HepG2 (cell line): ENCODE data around the gene CD28. TPM values are rescaled to one million over a fixed set of nuclear protein-coding genes. Genes with fewer than 3 reads are reported as not detected.

Experiments used
- DMAP1 ChIP-seq: IDR thresholded peaks from 2 replicates; pipeline ENCODE4 v1.6.1; 2016
- HNRNPH1 ChIP-seq: fragments of 200-400 bp; formaldehyde crosslinking; optimal IDR thresholded peaks from 2 replicates; pipeline ENCODE3; 2017; ENCODE audit warnings: mild to moderate bottlenecking, low read depth, low read length
- NR0B2 ChIP-seq: sonication (generic); formaldehyde crosslinking; IDR thresholded peaks from 2 replicates; pipeline ENCODE4 v1.4.0; 2020; ENCODE audit warnings: mild to moderate bottlenecking, missing genetic modification reagents
- TGIF2 ChIP-seq: IDR thresholded peaks from 2 replicates; pipeline ENCODE4 v1.6.1; 2016; ENCODE audit warnings: control low read depth, missing compliant biosample characterization
- TP53 ChIP-seq: sonication (generic); formaldehyde crosslinking; conservative IDR thresholded peaks from 2 replicates; pipeline ENCODE4 v1.4.0; 2020; ENCODE audit warnings: missing genetic modification reagents
- ZNF629 ChIP-seq: sonication (generic); formaldehyde crosslinking; conservative IDR thresholded peaks from 2 replicates; pipeline ENCODE4 v1.5.0; 2020; ENCODE audit warnings: missing genetic modification reagents
- polyA plus RNA-seq, 8 experiments: library from polyadenylated mRNA; depleted of rRNA in 3 of 8; stranded (reverse) in 7 of 8; unstranded in 1 of 8; fragments of >200 nt; fragmentation: Illumina TruSeq in 4 of 8; extraction: Trizol in 4 of 8; gene quantifications; 2 replicates each; pipeline versions ENCODE4 v1.2.1 to v1.2.3, GENCODE V29; 2011 to 2016; ENCODE audit warnings: low read depth in 4 of 8, missing spikeins in 1 of 8, mixed read lengths in 1 of 8; ENCODE audit not compliant: insufficient read depth in 1 of 8
- total RNA-seq, 5 experiments: library from RNA; depleted of rRNA; stranded (reverse); fragments of >200 nt; fragmentation: Illumina TruSeq; extraction: Trizol; gene quantifications; 2 replicates each; pipeline ENCODE4 v1.2.3, GENCODE V29; 2016; ENCODE audit warnings: low read depth in 1 of 5
- TF ChIP-seq, protein P1 (sequence below), 2 experiments: sonication (generic) in 1 of 2; formaldehyde crosslinking in 1 of 2; IDR thresholded peaks; 2 replicates each; pipeline versions ENCODE4 v1.4.0 to v1.6.1; 2016 to 2020; ENCODE audit warnings: borderline replicate concordance in 1 of 2, low read depth in 1 of 2, mild to moderate bottlenecking in 1 of 2, missing genetic modification reagents in 1 of 2
- TF ChIP-seq, protein P2 (sequence below): sonication (generic); formaldehyde crosslinking; IDR thresholded peaks from 2 replicates; pipeline ENCODE4 v1.4.0; 2020; ENCODE audit warnings: missing genetic modification reagents, borderline replicate concordance
- TF ChIP-seq, protein P3 (sequence below): IDR thresholded peaks from 2 replicates; pipeline ENCODE4 v1.6.1; 2016; ENCODE audit warnings: control low read depth

The CD28 gene
- total and polyA plus RNA-seq, 2 of the 13 experiments (the other 11 are each of a cell fraction or from before 2014, with no cell fraction given) = not detected

DNA sequence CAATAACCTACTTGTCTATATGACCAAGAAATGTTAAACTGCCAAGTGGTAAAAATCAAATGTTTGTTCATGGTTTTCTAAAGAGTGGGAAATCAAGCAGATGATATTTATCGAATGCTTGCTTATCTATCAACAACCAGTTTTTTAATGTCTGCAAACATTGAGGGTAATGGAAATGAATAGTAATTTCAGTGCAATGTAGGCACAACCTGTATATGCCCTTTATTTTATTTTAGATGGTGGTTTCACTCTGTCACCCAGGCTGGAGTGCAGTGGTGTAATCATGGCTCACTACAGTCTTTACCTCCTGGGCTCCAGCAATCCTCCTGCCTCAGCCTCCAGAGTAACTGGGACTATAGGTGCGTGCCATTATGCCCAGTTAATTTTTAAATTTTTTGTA lies 46.0 kb upstream of the CD28 start (continued):
- TF ChIP-seq, protein P1, sequence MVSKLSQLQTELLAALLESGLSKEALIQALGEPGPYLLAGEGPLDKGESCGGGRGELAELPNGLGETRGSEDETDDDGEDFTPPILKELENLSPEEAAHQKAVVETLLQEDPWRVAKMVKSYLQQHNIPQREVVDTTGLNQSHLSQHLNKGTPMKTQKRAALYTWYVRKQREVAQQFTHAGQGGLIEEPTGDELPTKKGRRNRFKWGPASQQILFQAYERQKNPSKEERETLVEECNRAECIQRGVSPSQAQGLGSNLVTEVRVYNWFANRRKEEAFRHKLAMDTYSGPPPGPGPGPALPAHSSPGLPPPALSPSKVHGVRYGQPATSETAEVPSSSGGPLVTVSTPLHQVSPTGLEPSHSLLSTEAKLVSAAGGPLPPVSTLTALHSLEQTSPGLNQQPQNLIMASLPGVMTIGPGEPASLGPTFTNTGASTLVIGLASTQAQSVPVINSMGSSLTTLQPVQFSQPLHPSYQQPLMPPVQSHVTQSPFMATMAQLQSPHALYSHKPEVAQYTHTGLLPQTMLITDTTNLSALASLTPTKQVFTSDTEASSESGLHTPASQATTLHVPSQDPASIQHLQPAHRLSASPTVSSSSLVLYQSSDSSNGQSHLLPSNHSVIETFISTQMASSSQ (IDR thresholded peaks at IDR 0.05; ENCODE audit: low read depth) = no peak
- TF ChIP-seq, protein P1 (CRISPR knock-in tag; IDR thresholded peaks at IDR 0.05; ENCODE audit: borderline replicate concordance) = no peak
- TF ChIP-seq, protein P2, sequence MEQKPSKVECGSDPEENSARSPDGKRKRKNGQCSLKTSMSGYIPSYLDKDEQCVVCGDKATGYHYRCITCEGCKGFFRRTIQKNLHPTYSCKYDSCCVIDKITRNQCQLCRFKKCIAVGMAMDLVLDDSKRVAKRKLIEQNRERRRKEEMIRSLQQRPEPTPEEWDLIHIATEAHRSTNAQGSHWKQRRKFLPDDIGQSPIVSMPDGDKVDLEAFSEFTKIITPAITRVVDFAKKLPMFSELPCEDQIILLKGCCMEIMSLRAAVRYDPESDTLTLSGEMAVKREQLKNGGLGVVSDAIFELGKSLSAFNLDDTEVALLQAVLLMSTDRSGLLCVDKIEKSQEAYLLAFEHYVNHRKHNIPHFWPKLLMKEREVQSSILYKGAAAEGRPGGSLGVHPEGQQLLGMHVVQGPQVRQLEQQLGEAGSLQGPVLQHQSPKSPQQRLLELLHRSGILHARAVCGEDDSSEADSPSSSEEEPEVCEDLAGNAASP (CRISPR knock-in tag) = no peak
- TF ChIP-seq DMAP1 (CRISPR knock-in tag) (no peak), HNRNPH1 (no peak), TP53 (no peak), TGIF2 (CRISPR knock-in tag) (no peak), NR0B2 (CRISPR knock-in tag) (no peak), ZNF629 (no peak)
- TF ChIP-seq, protein P3, sequence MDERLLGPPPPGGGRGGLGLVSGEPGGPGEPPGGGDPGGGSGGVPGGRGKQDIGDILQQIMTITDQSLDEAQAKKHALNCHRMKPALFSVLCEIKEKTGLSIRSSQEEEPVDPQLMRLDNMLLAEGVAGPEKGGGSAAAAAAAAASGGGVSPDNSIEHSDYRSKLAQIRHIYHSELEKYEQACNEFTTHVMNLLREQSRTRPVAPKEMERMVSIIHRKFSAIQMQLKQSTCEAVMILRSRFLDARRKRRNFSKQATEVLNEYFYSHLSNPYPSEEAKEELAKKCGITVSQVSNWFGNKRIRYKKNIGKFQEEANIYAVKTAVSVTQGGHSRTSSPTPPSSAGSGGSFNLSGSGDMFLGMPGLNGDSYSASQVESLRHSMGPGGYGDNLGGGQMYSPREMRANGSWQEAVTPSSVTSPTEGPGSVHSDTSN (CRISPR knock-in tag) = no peak
